ENCODE data around the gene LRP11.
"Not testable (repeated sequence)": the region's sequence is repeated elsewhere in the genome, so short reads cannot be mapped to it uniquely, and the experiment has no call there.

Gene LRP11

DNA sequence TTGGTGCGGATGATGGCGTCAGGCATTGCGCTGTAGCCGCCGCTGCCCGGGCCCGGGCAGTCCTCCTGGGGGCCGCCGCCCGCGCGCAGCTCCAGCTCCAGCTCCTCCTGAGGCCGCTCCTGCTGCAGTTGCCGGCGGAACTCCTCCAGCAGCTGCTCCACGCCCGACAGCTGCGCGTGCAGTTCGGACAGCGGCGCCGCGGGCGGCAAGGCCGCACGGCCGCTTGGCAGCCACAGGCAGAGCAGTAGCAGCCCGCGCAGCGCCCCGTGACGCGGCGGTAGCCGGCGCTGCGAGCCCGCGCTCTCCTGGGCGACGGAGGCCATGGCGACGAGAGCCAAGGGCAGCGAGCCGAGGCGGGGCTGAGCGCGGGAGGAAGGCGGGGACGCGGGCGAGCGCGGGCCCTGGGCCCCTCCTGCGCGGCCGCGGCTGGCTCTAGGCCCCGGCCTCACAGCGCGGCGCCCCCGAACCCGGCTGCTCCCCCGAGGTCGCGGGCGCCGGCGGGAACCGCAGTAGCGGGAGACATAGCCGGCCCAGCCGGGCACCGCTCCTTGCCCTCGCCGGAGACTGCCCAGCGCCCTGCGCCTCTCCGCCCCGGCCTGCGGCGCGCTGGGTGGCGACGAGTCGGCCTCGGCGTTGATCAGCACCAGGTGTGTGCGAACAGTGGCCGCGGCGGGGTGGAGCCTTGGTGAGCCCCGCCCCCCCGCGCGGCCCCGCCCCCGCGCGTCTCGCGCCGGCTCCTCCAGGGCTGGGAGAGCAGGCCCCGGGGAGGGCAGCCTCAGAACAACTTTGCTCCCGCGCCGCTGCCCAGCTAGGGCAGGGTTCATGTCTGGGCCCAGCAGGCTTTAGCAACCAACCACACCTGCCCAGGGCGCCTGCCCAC lies at the start of gene LRP11:
LRP11 (minus strand) TSS at position 662 of the 880 bp plus-strand sequence; CDS start at position 323, 339 bp downstream.
- peak; percentile 80 for DNase-seq

- no peak for DNase-seq
Measured at GRCh38 chr6:149913540-149914240, 49.5 kb upstream of the LRP11 start.

- no peak for DNase-seq
Measured at GRCh38 chr6:149913085-149913484, 48.9 kb upstream of the LRP11 start.

DNA sequence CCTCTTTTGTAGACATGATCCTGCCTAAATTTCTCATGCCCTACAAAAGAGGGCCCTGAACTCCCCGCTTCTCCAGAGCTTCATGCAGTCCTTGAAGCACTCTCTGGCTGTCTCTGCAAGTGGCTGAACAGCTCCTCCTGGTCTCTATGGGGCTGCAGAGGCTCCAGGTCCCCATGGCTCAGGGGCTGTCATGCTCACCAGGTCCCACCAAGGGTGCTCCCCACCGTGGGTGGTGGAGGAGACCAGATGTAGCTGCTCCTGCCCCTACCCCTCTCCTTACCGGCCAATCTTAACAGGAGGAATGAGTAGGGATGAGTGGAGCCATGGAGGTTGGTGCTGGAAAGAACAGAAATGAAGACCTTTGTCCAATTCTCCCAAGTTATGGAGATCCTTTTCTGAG lies 48.5 kb upstream of the LRP11 start:
- DNase-seq: not testable (repeated sequence)

DNA sequence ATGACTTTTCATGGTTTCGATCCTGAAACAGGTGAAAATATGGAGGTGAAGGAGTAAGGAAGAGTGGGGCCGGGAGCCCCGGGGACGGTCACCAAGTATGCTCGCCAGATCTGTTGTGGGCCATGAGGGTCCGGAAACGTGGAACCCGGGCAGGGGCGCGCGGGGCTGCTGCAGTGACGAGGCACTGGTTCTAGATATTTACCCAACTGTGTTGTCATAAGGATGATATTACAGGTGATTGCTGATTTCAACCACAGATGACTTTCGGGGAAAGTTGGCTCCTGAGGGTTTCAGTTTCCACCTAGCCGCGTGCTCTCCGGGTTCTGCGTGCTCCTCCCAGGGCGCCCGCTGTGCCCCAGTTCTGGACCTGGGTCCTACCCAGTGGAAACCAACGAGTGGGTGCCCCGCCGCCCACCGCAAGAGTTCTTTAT lies 46.6 kb upstream of the LRP11 start:
- no peak for DNase-seq

DNA sequence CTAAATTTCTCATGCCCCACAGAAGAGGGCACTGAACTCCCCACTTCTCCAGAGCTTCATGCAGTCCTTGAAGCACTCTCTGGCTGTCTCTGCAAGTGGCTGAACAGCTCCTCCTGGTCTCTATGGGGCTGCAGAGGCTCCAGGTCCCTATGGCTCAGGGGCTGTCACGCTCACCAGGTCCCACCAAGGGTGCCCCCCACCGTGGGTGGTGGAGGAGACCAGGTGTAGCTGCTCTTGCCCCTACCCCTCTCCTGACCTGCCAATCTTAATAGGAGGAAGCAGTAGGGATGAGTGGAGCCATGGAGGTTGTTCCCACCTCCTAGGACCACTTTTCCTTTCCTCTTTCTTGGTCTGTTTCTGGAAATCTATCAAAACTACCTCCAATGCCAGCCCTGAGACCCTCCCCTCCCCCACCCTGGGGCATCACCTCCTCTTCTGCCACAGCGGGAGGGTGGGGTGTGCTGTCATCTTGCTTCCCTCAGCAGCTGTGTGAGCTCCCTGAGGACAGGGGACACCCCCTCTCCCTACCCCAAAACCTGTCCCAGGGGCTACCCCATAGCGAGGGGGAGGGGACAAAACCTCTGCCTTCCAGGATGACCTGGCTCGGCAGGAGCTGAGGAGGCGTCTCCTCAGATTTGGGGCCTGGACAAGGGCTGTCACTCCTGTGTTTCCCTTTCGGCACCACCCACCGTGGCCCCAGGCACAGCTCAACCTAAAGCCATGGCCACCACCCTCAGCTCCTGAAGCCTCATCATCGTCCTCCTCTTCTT lies 45.7 kb upstream of the LRP11 start:
- DNase-seq: no peak

DNA sequence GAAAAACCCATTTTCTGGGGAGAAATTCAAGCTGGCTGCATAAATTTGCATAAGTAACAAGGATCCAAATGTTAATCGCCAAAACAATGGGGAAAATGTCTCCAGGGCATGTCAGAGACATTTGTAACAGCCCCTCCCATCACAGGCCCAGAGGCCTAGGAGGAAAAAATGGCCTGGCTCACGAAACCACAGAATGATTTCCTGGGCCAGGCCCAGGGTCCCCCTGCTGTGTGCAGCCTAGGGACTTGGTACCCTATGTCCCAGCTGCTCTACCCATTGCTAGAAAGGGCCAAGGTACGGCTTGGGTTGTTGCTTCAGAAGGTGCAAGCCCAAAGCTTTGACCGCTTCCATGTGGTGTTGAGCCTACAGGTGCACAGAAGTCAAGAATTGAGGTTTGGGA lies 44.3 kb upstream of the LRP11 start:
- not testable (repeated sequence) for DNase-seq

GRCh38 chr6:149907317-149907716 lies 43.2 kb upstream of the LRP11 start:
- no peak for DNase-seq

- no peak for DNase-seq
Measured at GRCh38 chr6:149906405-149906804, 42.2 kb upstream of the LRP11 start.

GRCh38 chr6:149905911-149906371 lies 41.8 kb upstream of the LRP11 start:
- no peak for DNase-seq

DNA sequence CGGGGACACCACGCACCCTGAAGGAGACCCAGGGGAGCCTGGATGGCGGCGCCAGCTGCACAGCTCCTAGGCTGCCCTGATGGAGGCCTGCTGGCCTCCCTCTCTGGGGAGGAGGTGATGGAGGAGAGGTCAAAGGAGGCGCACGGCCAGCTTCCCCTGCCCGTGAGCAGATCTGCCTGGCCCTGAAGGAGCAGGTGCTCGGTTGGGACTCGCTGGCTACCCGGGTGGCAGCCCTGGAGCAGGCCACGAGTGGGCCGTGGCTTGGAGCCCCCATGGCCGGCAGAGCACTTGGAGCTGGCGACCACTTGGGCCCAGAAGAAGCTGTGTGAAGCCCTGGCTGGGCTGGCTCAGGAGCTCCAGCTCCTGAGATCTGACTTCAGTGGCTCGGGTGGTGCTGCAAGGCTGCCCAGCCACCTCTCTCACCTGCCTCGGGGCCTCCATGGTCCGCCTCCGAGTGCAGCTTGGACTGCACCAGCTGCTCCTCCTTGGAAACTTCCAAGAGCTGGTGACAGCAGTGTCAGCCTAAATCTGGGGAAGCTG lies 41.3 kb upstream of the LRP11 start:
- no peak for DNase-seq

DNA sequence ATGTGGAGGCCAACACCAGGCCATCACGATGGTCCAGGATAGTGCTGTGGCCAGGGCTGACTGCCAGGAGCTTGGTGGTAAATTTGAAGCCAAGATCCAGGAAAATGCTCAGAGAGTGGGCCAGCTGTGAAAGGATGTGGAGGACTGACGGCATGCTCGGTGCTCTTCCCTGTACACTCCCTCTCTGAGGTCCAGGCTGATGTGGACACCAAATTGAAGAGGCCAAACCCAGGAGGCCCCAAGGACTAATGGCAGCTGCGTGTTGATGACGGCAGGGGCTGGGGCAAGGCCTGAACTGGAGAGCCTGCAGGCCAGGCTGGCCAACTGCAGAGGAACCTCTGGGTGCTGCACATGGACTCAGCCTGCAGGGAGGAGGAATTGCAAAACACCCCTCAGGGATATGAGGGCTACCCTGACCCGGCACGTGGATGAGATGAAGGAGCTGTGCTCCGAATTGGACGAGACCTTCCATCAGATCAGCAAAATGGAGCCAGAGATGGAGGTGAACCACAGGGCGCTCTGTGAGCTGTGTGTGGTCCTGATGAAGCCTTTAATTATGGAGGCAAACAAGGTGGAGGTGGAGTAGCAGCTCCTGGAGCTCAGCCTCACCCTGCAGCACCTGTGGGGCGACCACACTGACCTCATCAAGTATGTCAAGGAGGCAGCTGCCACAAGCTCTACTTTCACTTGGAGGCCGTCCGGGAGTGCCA lies 40.7 kb upstream of the LRP11 start:
- no peak for DNase-seq

GRCh38 chr6:149903938-149904611 lies 39.9 kb upstream of the LRP11 start:
- no peak for DNase-seq

DNA sequence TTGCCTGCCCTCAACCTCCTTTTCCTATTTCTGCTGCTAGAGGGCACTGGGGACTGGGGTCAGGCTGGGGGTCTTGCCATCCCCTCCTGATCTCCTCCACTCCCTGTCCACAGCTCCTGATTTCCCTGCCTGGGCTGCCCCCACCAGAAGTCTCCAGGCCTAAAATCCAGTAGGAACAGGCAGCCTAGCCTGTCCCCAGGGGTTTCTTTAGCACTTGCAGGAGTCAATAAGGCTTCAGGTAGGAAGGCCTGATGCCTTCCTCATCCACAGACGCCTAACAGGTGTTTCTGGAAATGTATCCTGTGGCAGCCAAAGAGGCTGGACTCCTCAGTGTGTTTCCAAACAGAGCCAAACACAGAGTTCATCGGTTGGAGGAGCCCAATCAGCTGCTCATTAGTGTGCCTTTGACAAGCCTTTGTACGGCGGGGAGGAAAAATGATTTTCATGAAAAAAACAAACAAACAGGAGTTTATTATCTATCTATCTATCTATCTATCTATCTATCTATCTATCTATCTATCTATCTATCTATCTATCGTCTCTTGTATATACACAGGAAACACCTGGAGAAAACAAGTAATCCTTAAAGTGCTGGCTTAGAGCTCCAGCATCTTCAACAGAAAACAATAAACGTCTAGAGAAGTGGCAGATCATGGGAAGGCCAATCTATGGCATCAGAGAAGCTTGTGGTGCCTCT lies 37.4 kb upstream of the LRP11 start:
- no peak for DNase-seq

- DNase-seq: no peak
Measured at GRCh38 chr6:149900620-149901443, 36.7 kb upstream of the LRP11 start.

GRCh38 chr6:149899926-149900619 lies 35.9 kb upstream of the LRP11 start:
- no peak for DNase-seq

DNA sequence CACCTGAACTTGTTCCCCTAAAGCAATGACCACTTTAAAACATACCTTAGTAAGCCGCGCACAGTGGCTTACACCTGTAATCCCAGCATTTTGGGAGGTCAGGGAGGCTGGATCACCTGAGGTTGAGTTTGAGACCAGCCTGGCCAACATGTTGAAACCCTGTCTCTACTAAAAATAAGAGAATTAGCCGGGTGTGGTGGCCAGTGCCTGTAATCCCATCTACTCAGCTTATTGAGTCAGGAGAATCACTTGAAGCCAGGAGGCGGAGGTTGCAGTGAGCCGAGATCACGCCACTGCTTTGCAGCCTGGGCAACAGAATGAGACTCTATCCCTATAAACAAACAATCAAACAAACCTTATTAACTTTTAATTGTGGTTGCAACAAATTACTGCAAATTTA lies 35.3 kb upstream of the LRP11 start:
- no peak for DNase-seq

DNA sequence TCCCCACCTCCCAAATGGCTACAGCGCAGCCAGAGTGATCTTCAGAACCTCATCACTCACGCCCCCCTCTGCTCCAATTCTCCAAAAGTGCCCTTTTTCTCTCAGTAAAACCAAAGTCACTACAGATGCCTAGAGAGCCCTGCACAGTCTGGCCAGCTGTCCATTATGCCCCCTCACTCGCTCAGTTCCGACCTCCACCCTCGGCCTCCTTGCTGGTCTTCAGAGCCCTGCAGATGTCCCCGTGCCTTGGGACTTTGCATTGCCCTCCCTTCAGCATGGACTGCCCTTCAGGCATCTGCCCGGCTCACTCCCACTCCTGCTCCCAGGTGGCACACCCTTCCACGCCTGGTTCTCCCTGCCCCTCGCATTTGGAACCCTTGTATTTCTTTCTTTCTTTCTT lies 34.8 kb upstream of the LRP11 start:
- no peak for DNase-seq

Measured in activated naive CD4-positive, alpha-beta T cell treated with anti-CD3 and anti-CD28 coated beads, Interleukin-2, amount 50 U/mL, for 16 hours (primary cell).